ENCODE results near the gene MOB1A.
"Not testable (repeated sequence)": the region's sequence is repeated elsewhere in the genome, so short reads cannot be mapped to it uniquely, and the experiment has no call there.

GRCh38 chr2:74123955-74124354, 54.7 kb downstream of the MOB1A start:
- not testable (repeated sequence) for TF ChIP-seq SUZ12 (IDR thresholded peaks at IDR 0.05; ENCODE audit: extremely low read depth, insufficient read depth, insufficient read length); YY1 (IDR thresholded peaks at IDR 0.05; ENCODE audit: insufficient read depth, insufficient read length); ZNF274 (IDR thresholded peaks at IDR 0.05; ENCODE audit: low read depth, low read length)

Measured in NT2/D1 (cell line).